Tibial nerve (tissue), 4 donors: ENCODE measurements around the gene PGRMC2.

ENCODE experiments used
- CTCF ChIP-seq, 5 experiments: fragments of 200-600 bp in 3 of 5; fragments of 450-650 bp in 2 of 5; sonication (generic) in 3 of 5; IDR thresholded peaks; one replicate each; pipeline ENCODE4 v1.5.1; 2016 to 2019; ENCODE audit warnings: antibody characterized with exemption in 5 of 5, mild to moderate bottlenecking in 3 of 5, moderate library complexity in 2 of 5
- EP300 ChIP-seq, 2 donors: sonication (generic); formaldehyde crosslinking; IDR thresholded peaks; one replicate each; pipeline ENCODE4 v1.6.1; 2017; ENCODE audit warnings: antibody characterized with exemption in 2 of 2, mild to moderate bottlenecking in 1 of 2
- POLR2A ChIP-seq, 2 donors: fragments of 450-650 bp; IDR thresholded peaks; one replicate each; pipeline ENCODE4 v1.6.1; 2017; ENCODE audit warnings: antibody characterized with exemption in 2 of 2, mild to moderate bottlenecking in 2 of 2, moderate library complexity in 2 of 2

DNA sequence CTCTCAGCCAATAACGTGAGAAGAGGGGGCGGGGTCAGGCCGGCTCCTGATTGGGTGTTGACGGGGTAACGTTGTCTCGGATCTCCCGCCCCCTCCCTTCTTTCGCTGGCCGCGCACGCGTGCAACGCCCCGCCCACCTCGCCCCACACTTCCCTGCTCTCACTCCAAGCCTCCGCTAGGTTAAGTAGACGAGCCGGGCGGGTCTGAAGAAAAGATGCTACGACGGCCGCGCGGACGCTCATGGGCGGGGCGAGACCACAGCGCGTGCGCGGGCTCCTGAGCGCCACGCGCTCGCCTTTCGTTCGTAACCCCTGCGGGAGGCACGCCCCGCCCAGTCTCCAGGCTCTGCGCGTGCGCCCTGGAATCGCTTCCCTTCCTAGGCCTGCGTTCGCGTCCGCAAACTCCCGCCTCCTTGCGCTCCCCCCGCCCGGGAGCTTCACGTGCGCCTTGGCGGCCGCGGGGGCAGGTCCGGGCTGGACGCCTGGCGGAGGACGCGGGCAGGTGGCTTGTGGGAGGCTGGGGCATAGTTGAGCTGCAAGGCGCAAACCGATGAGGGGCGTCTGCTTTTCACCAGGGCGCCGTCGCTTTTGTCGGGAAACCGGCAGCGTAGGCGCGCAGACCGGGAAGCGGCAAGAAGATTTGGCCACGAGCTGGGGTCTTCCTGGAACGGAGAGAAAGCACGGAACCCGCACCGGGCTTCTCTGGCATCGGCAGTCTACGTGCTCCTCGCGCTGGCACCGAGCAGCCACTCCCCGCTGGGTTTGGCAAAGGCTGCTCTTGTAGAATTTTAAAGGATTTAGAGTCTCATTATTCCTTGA, 467 bp upstream of the PGRMC2 start:
- TF ChIP-seq CTCF (IDR thresholded peaks at IDR 0.05) (peak in 4 of 5 experiments; percentile 25 to 81 (median 52)), POLR2A (IDR thresholded peaks at IDR 0.05) (peak; percentile 73 to 78), EP300 (IDR thresholded peaks at IDR 0.05) (peak; percentile 92 to 96)
